D721Med (cell line): ENCODE results near the gene SMIM22.

Experiments used
- DNase-seq: peaks from one replicate; pipeline ENCODE4 v3.0.0; 2011; ENCODE audit warnings: low spot score; ENCODE audit not compliant: insufficient read length
- FAIRE-seq: peaks from 2 replicates; lab custom pipeline; 2011; peaks lifted over from hg19 to GRCh38; lab: Jason Lieb, UNC
- CTCF ChIP-seq: IDR thresholded peaks from 2 replicates; pipeline ENCODE4 v1.5.1; 2012; ENCODE audit warnings: mild to moderate bottlenecking, control low read depth; ENCODE audit not compliant: insufficient read depth; ENCODE audit errors: missing control alignments

The SMIM22 gene

GRCh38 chr16:4763791-4764190 is 31.4 kb upstream of the SMIM22 start:
- DNase-seq (no peak), FAIRE-seq (no peak)
- no peak for TF ChIP-seq CTCF

- FAIRE-seq (no peak), DNase-seq (no peak)
Measured at GRCh38 chr16:4765511-4766474, 29.4 kb upstream of the SMIM22 start.

GRCh38 chr16:4766875-4767628 is 28.1 kb upstream of the SMIM22 start, which contains the start of gene ZNF500:
Gene ZNF500, minus strand, starts transcription at chr16:4767162. Its CDS starts 1,184 bp downstream, at chr16:4765978.
- no peak for TF ChIP-seq CTCF
- FAIRE-seq (no peak), DNase-seq (peak; percentile 86)

More at GRCh38 chr16:4765511-4766474, 29.4 kb upstream of the SMIM22 start:
- no peak for TF ChIP-seq CTCF

GRCh38 chr16:4767872-4768548 is 27.2 kb upstream of the SMIM22 start:
- FAIRE-seq: no peak
- DNase-seq: no peak

GRCh38 chr16:4768549-4769305 is 26.4 kb upstream of the SMIM22 start:
- FAIRE-seq: no peak
- peak; percentile 64 for DNase-seq
- TF ChIP-seq CTCF: no peak

More at GRCh38 chr16:4767872-4768548, 27.2 kb upstream of the SMIM22 start:
- TF ChIP-seq CTCF: no peak

- DNase-seq: no peak
- TF ChIP-seq CTCF: no peak
- no peak for FAIRE-seq
Measured at GRCh38 chr16:4769306-4769638, 25.9 kb upstream of the SMIM22 start.
